NCI-H2081 (cell line): ENCODE results near the gene TTC32.

Experiments used
- DNase-seq, 2 experiments: peaks; one replicate each; lab custom pipeline; 2025; lab: John Stamatoyannopoulos, UW

The TTC32 gene

GRCh38 chr2:19876751-19877150 is 25.0 kb downstream of the TTC32 start:
- no peak for DNase-seq

- DNase-seq: no peak
Measured at GRCh38 chr2:19875280-19875679, 26.5 kb downstream of the TTC32 start.

GRCh38 chr2:19874726-19875125 is 27.1 kb downstream of the TTC32 start:
- no peak for DNase-seq

GRCh38 chr2:19873014-19873413 is 28.8 kb downstream of the TTC32 start:
- DNase-seq: no peak

- DNase-seq: no peak
Measured at GRCh38 chr2:19872302-19872701, 29.5 kb downstream of the TTC32 start.

GRCh38 chr2:19871836-19872235 is 29.9 kb downstream of the TTC32 start:
- DNase-seq: no peak

GRCh38 chr2:19870792-19871191 is 31.0 kb downstream of the TTC32 start:
- no peak for DNase-seq

GRCh38 chr2:19868701-19869580 is 32.8 kb downstream of the TTC32 start:
- DNase-seq: no peak

GRCh38 chr2:19868224-19868623 is 33.6 kb downstream of the TTC32 start:
- DNase-seq: no peak

GRCh38 chr2:19866771-19867170 is 35.0 kb downstream of the TTC32 start:
- DNase-seq: no peak

- no peak for DNase-seq
Measured at GRCh38 chr2:19865151-19865550, 36.6 kb downstream of the TTC32 start.

GRCh38 chr2:19864381-19864780 is 37.4 kb downstream of the TTC32 start:
- no peak for DNase-seq

GRCh38 chr2:19863303-19864041 is 38.3 kb downstream of the TTC32 start:
- peak in 1 of 2 experiments; percentile 15 for DNase-seq

- no peak for DNase-seq
Measured at GRCh38 chr2:19861813-19862212, 40.0 kb downstream of the TTC32 start.

- DNase-seq: no peak
Measured at GRCh38 chr2:19860022-19860421, 41.8 kb downstream of the TTC32 start.

GRCh38 chr2:19859565-19859964 is 42.2 kb downstream of the TTC32 start:
- DNase-seq: no peak

GRCh38 chr2:19857806-19858205 is 44.0 kb downstream of the TTC32 start:
- DNase-seq: no peak

- DNase-seq: no peak
Measured at GRCh38 chr2:19857100-19857499, 44.7 kb downstream of the TTC32 start.

GRCh38 chr2:19855542-19856431 is 46.0 kb downstream of the TTC32 start:
- no peak for DNase-seq

GRCh38 chr2:19854596-19855541 is 46.9 kb downstream of the TTC32 start:
- no peak for DNase-seq

- no peak for DNase-seq
Measured at GRCh38 chr2:19851116-19851695, 50.6 kb downstream of the TTC32 start.
